Glutamatergic neuron (in vitro differentiated cells): ENCODE results near the gene WDR45B. TPM values are rescaled to one million over a fixed set of nuclear protein-coding genes. Genes with fewer than 3 reads are reported as not detected.
A peak's percentile ranks its signal among the peaks of the same experiment; 100 is the strongest.

Experiments
- DNase-seq: peaks from one replicate; pipeline ENCODE4 v3.0.0; 2022
- H3K27ac Mint-ChIP-seq: one replicate; pipeline ENCODE4 v1.8.0; 2020; ENCODE audit warnings: mild to moderate bottlenecking, mixed read lengths, inconsistent platforms; ENCODE audit not compliant: unreplicated experiment
- H3K27me3 Mint-ChIP-seq: one replicate; pipeline ENCODE4 v1.8.0; 2020; ENCODE audit warnings: mild to moderate bottlenecking, moderate library complexity, mixed read lengths, inconsistent platforms; ENCODE audit not compliant: unreplicated experiment
- H3K36me3 Mint-ChIP-seq: one replicate; pipeline ENCODE4 v1.8.0; 2020; ENCODE audit warnings: mild to moderate bottlenecking, mixed read lengths, inconsistent platforms; ENCODE audit not compliant: unreplicated experiment
- H3K4me1 Mint-ChIP-seq: one replicate; pipeline ENCODE4 v1.8.0; 2020; ENCODE audit warnings: mild to moderate bottlenecking, low read depth, mixed read lengths, inconsistent platforms; ENCODE audit not compliant: unreplicated experiment
- H3K4me3 Mint-ChIP-seq: one replicate; pipeline ENCODE4 v1.8.0; 2020; ENCODE audit warnings: mild to moderate bottlenecking, mixed read lengths, inconsistent platforms; ENCODE audit not compliant: unreplicated experiment
- H3K9me3 Mint-ChIP-seq: one replicate; pipeline ENCODE4 v1.8.0; 2020; ENCODE audit warnings: mild to moderate bottlenecking, moderate library complexity, mixed read lengths, inconsistent platforms; ENCODE audit not compliant: unreplicated experiment
- total RNA-seq: library from RNA; stranded (reverse); fragmentation: NEBNext Ultra II Directional; extraction: Animal tissue kit (Norgen Biotek cat#: 25700); gene quantifications from one replicate; pipeline ENCODE4 v1.2.1, GENCODE V29; 2021; ENCODE audit not compliant: unreplicated experiment
- TF ChIP-seq, protein P1 (sequence below): fragments of 200-600 bp; sonication (generic); IDR thresholded peaks from one replicate; pipeline ENCODE4 v1.5.0; 2021; ENCODE audit not compliant: partially characterized antibody, unreplicated experiment

WDR45B gene
- total RNA-seq, 1 donor from 2014 or later, result 60.4 TPM

GRCh38 chr17:82614095-82614631, 34.1 kb downstream of the WDR45B start:
- Mint-ChIP-seq H3K27me3 (peaks cover 7% of the 10 kb centered on the region), H3K4me3 (no peak overlapping the region), H3K27ac (no peak overlapping the region), H3K4me1 (peaks cover 22% of the 10 kb centered on the region), H3K36me3 (no peaks in the 10 kb centered on the region), H3K9me3 (peaks cover 2% of the 10 kb centered on the region)
- no peak for DNase-seq
- TF ChIP-seq, protein P1, sequence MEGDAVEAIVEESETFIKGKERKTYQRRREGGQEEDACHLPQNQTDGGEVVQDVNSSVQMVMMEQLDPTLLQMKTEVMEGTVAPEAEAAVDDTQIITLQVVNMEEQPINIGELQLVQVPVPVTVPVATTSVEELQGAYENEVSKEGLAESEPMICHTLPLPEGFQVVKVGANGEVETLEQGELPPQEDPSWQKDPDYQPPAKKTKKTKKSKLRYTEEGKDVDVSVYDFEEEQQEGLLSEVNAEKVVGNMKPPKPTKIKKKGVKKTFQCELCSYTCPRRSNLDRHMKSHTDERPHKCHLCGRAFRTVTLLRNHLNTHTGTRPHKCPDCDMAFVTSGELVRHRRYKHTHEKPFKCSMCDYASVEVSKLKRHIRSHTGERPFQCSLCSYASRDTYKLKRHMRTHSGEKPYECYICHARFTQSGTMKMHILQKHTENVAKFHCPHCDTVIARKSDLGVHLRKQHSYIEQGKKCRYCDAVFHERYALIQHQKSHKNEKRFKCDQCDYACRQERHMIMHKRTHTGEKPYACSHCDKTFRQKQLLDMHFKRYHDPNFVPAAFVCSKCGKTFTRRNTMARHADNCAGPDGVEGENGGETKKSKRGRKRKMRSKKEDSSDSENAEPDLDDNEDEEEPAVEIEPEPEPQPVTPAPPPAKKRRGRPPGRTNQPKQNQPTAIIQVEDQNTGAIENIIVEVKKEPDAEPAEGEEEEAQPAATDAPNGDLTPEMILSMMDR, result no peak

GRCh38 chr17:82613283-82614094, 34.8 kb downstream of the WDR45B start:
- H3K27me3 Mint-ChIP-seq, result peaks cover 9% of the 10 kb centered on the region
- H3K27ac Mint-ChIP-seq, result peak overlapping the region; percentile 66
- DNase-seq, result peak; percentile 41
- H3K4me3 Mint-ChIP-seq, result no peak overlapping the region
- peaks cover 22% of the 10 kb centered on the region for H3K4me1 Mint-ChIP-seq
- no peaks in the 10 kb centered on the region for H3K36me3 Mint-ChIP-seq
- TF ChIP-seq, protein P1, result no peak
- peaks cover 2% of the 10 kb centered on the region for H3K9me3 Mint-ChIP-seq

DNA sequence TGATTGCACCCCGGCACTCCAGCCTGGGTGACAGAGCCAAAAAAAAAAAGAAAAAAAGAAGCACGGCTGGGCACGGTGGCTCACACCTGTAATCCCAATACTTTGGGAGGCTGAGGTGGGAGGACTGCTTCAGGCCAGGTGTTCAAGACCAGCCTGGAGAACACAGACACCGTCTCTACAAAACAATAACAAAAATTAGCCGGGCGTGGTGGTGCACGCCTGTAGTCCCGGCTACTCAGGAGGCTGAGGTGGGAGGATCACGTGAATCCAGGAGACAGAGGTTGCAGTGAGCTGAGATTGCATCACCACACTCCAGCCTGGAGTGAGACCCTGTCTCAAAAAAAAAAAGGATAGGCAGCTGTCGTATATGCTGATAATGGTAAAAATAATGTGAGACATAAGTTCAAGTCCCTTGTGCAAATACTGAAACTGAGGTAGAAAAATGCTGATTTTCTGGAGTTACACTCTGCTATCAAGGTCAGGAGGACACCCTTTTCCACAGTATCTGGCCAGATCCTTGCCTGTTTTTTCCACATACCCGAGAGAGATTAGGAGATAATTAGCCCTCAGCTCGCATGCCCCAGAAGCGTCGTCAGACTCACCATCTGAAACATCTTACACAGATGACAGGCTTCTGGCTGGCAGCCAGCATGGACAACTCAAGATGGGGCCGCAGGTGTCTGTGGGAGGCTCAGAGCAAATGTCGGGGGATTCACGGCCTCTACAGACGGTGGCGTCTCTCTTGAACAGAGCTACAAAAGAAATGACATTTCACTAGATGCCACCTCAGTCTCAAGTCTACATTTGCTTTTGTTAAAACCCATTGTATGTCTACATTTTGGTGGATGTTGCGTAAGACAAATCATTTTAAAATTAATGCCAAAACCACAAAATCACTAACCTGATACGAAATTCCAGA, 36.8 kb downstream of the WDR45B start:
- TF ChIP-seq, protein P1, result no peak
- H3K27me3 Mint-ChIP-seq, result peaks cover 10% of the 10 kb centered on the region
- H3K9me3 Mint-ChIP-seq, result peaks cover 3% of the 10 kb centered on the region
- DNase-seq, result peak; percentile 83
- peak overlapping the region; percentile 70 for H3K27ac Mint-ChIP-seq
- no peaks in the 10 kb centered on the region for H3K36me3 Mint-ChIP-seq
- H3K4me1 Mint-ChIP-seq, result peaks cover 22% of the 10 kb centered on the region
- H3K4me3 Mint-ChIP-seq, result peak overlapping the region; percentile 61

- Mint-ChIP-seq H3K27me3 (peaks cover 13% of the 10 kb centered on the region), H3K4me1 (peaks cover 24% of the 10 kb centered on the region), H3K36me3 (peaks cover 4% of the 10 kb centered on the region), H3K27ac (peak overlapping the region; percentile 23), H3K9me3 (peaks cover 5% of the 10 kb centered on the region), H3K4me3 (peak overlapping the region; percentile 10)
- TF ChIP-seq, protein P1, result no peak
- no peak for DNase-seq
Observed at GRCh38 chr17:82609655-82610054, 38.6 kb downstream of the WDR45B start.
